ENCODE data around the gene ZBTB20. TPM values are rescaled to one million over a fixed set of nuclear protein-coding genes. Genes with fewer than 3 reads are reported as not detected.

ZBTB20 gene
- total and polyA plus RNA-seq, 2 of the 4 experiments (the other 2 are of a cell fraction): 0.75 to 14.7 TPM

- H3K56ac ChIP-seq (ENCODE audit: extremely low read depth, insufficient read depth, low read length): no peak overlapping the region
- H3K4me2 ChIP-seq (ENCODE audit: low read depth, low read length): no peak overlapping the region
- H3K4me3 ChIP-seq (ENCODE audit: insufficient read depth, low read depth, low read length): no peak overlapping the region
- BruUV-seq (replicated peaks): no TSS peak
- H2AK5ac ChIP-seq (ENCODE audit: low read depth, low read length): no peak overlapping the region
- no peaks in the 10 kb centered on the region; the same call in 1 of the 2 replicates for H3K27me3 ChIP-seq (ENCODE audit: control insufficient read depth, insufficient read depth, low read length)
- H3K4ac ChIP-seq (ENCODE audit: low read depth, low read length): no peak overlapping the region
- no peak overlapping the region for H3K27ac ChIP-seq (ENCODE audit: insufficient read depth, low read length)
- H3K9me1 ChIP-seq (ENCODE audit: insufficient read depth, low read length): peaks cover 2% of the 10 kb centered on the region; the same call in 1 of the 2 replicates
- H4K5ac ChIP-seq (ENCODE audit: low read depth, low read length): no peak overlapping the region
- H2AK9ac ChIP-seq (replicated peaks; ENCODE audit: low read depth, low read length, poor library complexity): no peak overlapping the region
- H4K91ac ChIP-seq (ENCODE audit: insufficient read depth, low read depth, low read length): no peak overlapping the region
- no peaks in the 10 kb centered on the region for H3K79me1 ChIP-seq (ENCODE audit: low read depth in 1 of 2, low read length in 2 of 2)
- H3K14ac ChIP-seq (replicated peaks; ENCODE audit: low read depth, low read length): no peak overlapping the region
- no peaks in the 10 kb centered on the region for H3K9me3 ChIP-seq (ENCODE audit: control insufficient read depth, insufficient read depth, low read length)
- ChIA-PET POLR2A (ENCODE audit: unreplicated experiment) (no interaction called here), CTCF (no interaction called here)
- H3K4me1 ChIP-seq (ENCODE audit: control insufficient read depth, insufficient read depth, low read length): no peaks in the 10 kb centered on the region
- no peaks in the 10 kb centered on the region for H4K20me1 ChIP-seq (ENCODE audit: insufficient read depth, low read length)
- dilution Hi-C loops (cut with HindIII; ENCODE audit: low sequenced_read_pairs, unreplicated experiment) (no loop called here), intact Hi-C loops (cut with micrococcal nuclease) (no loop called here), in situ Hi-C loops (cut with MboI; ENCODE audit: low sequenced_read_pairs) (no loop called here)
- ATAC-seq (ENCODE audit: low read depth) (no peak), DNase-seq (no peak)
- no peak overlapping the region for H4K8ac ChIP-seq (ENCODE audit: low read depth in 2 of 2, low read length in 2 of 2)
- no peak overlapping the region for H2AFZ ChIP-seq (replicated peaks; ENCODE audit: low read length, poor library complexity)
- no peak overlapping the region for H2BK5ac ChIP-seq (ENCODE audit: low read depth, low read length, poor library complexity, severe bottlenecking)
- WGBS, 2 experiments (ENCODE audit: extremely low coverage in 2 of 2, insufficient read length in 1 of 2): no CpG with 5 or more reads among the region's 2 CpGs
- no peaks in the 10 kb centered on the region for H3K36me3 ChIP-seq (ENCODE audit: control insufficient read depth, insufficient read depth, low read length)
- H3K23ac ChIP-seq (ENCODE audit: low read depth, low read length): no peak overlapping the region
- H3K18ac ChIP-seq (ENCODE audit: low read depth, low read length): no peak overlapping the region
- no peak overlapping the region for H2BK15ac ChIP-seq (ENCODE audit: low read depth, low read length)
- no peak overlapping the region for H2BK20ac ChIP-seq (ENCODE audit: low read depth, low read length)
- no peak overlapping the region for H2BK120ac ChIP-seq (ENCODE audit: low read depth, low read length)
- TF ChIP-seq RCOR1 (IDR thresholded peaks at IDR 0.05; ENCODE audit: insufficient replicate concordance, low read length) (no peak), CEBPB (IDR thresholded peaks at IDR 0.05; ENCODE audit: low read depth, low read length) (no peak), MAZ (IDR thresholded peaks at IDR 0.05; ENCODE audit: borderline replicate concordance, low read depth, low read length) (no peak)
- H3K9ac ChIP-seq (ENCODE audit: low read depth, low read length): no peak overlapping the region
Observed at GRCh38 chr3:114286266-114286665, 860.8 kb downstream of the ZBTB20 start.

Data from IMR-90 (cell line).